IMR-90 (cell line): ENCODE results near the gene CNKSR2. TPM values are rescaled to one million over a fixed set of nuclear protein-coding genes. Genes with fewer than 3 reads are reported as not detected.
A peak's percentile ranks its signal among the peaks of the same experiment; 100 is the strongest.

Experiments
- ATAC-seq: fragments of 200-7000 bp; cut with Tn5 transposase; 2 replicates; pipeline ENCODE4 v1.9.1; 2020; ENCODE audit warnings: low read depth, mild to moderate bottlenecking, moderate library complexity
- BruUV-seq: library from RNA; stranded (reverse); fragments of 400-500 nt; replicated peaks from 2 replicates; lab custom pipeline; 2021; lab: Mats Ljungman, UMichigan
- CTCF ChIA-PET: fragments of 300-600 bp; formaldehyde crosslinking; extraction: SDS; loops from one replicate; lab custom pipeline; 2021; ENCODE audit warnings: antibody characterized with exemption; lab: Yijun Ruan, JAX
- POLR2A ChIA-PET: fragments of 300-600 bp; sonication (Branson Sonifier 250); formaldehyde crosslinking; loops from one replicate; lab custom pipeline; 2022; ENCODE audit warnings: antibody characterized with exemption; ENCODE audit not compliant: unreplicated experiment; lab: Charles Lee
- DNase-seq: peaks from one replicate; pipeline ENCODE4 v3.0.0; 2013
- H2AFZ ChIP-seq: replicated peaks from 2 replicates; pipeline ENCODE3; 2013; ENCODE audit warnings: low read length, mild to moderate bottlenecking; ENCODE audit not compliant: poor library complexity
- H2AK5ac ChIP-seq: 2 replicates; pipeline ENCODE4 v1.6.1; 2013; ENCODE audit warnings: low read depth, low read length, inconsistent platforms
- H2AK9ac ChIP-seq: replicated peaks from 2 replicates; pipeline ENCODE3; 2013; ENCODE audit warnings: mild to moderate bottlenecking, low read depth, low read length, moderate library complexity; ENCODE audit not compliant: poor library complexity
- H2BK120ac ChIP-seq: 2 replicates; pipeline ENCODE4 v1.6.1; 2013; ENCODE audit warnings: low read depth, low read length, inconsistent platforms
- H2BK15ac ChIP-seq: 3 replicates; pipeline ENCODE4 v1.6.1; 2013; ENCODE audit warnings: low read depth, low read length, inconsistent platforms
- H2BK20ac ChIP-seq: 2 replicates; pipeline ENCODE4 v1.6.1; 2013; ENCODE audit warnings: low read depth, mild to moderate bottlenecking, inconsistent platforms, low read length, moderate library complexity
- H2BK5ac ChIP-seq: 2 replicates; pipeline ENCODE4 v1.6.1; 2013; ENCODE audit warnings: mild to moderate bottlenecking, low read depth, low read length, inconsistent platforms; ENCODE audit not compliant: poor library complexity, severe bottlenecking
- H3K14ac ChIP-seq: replicated peaks from 2 replicates; pipeline ENCODE4 v1.6.1; 2013; ENCODE audit warnings: low read depth, low read length, inconsistent platforms
- H3K18ac ChIP-seq: 2 replicates; pipeline ENCODE4 v1.6.1; 2013; ENCODE audit warnings: low read depth, low read length, control low read depth
- H3K23ac ChIP-seq: 2 replicates; pipeline ENCODE4 v1.6.1; 2013; ENCODE audit warnings: low read depth, low read length, inconsistent platforms
- H3K27ac ChIP-seq: 2 replicates; pipeline ENCODE4 v1.5.1; 2013; ENCODE audit warnings: mild to moderate bottlenecking, control low read depth, low read length; ENCODE audit not compliant: insufficient read depth
- H3K27me3 ChIP-seq: 2 replicates; pipeline ENCODE4 v1.6.1; 2013; ENCODE audit warnings: low read length; ENCODE audit not compliant: control insufficient read depth, insufficient read depth
- H3K36me3 ChIP-seq: 2 replicates; pipeline ENCODE4 v1.6.1; 2013; ENCODE audit warnings: low read length, mixed read lengths; ENCODE audit not compliant: control insufficient read depth, insufficient read depth
- H3K4ac ChIP-seq: 2 replicates; pipeline ENCODE4 v1.6.1; 2013; ENCODE audit warnings: low read depth, low read length, inconsistent platforms
- H3K4me1 ChIP-seq: 2 replicates; pipeline ENCODE4 v1.6.1; 2013; ENCODE audit warnings: low read length, mixed read lengths; ENCODE audit not compliant: control insufficient read depth, insufficient read depth
- H3K4me2 ChIP-seq: 2 replicates; pipeline ENCODE4 v1.6.1; 2013; ENCODE audit warnings: low read depth, mild to moderate bottlenecking, control low read depth, low read length, moderate library complexity
- H3K4me3 ChIP-seq: 2 replicates; pipeline ENCODE4 v1.5.1; 2013; ENCODE audit warnings: low read depth, mild to moderate bottlenecking, control low read depth, low read length, moderate library complexity; ENCODE audit not compliant: insufficient read depth
- H3K56ac ChIP-seq: 2 replicates; pipeline ENCODE4 v1.6.1; 2013; ENCODE audit warnings: low read length, inconsistent platforms; ENCODE audit not compliant: insufficient read depth; ENCODE audit errors: extremely low read depth
- H3K79me1 ChIP-seq, 2 experiments: 2 replicates each; pipeline ENCODE4 v1.6.1; 2013; ENCODE audit warnings: low read length in 2 of 2, inconsistent platforms in 1 of 2, low read depth in 1 of 2
- H3K9ac ChIP-seq: 2 replicates; pipeline ENCODE4 v1.6.1; 2013; ENCODE audit warnings: low read depth, low read length, control low read depth
- H3K9me1 ChIP-seq: 2 replicates; pipeline ENCODE4 v1.6.1; 2013; ENCODE audit warnings: low read length, inconsistent platforms; ENCODE audit not compliant: insufficient read depth
- H3K9me3 ChIP-seq: 2 replicates; pipeline ENCODE4 v1.6.1; 2013; ENCODE audit warnings: low read length; ENCODE audit not compliant: control insufficient read depth, insufficient read depth
- H4K20me1 ChIP-seq: 2 replicates; pipeline ENCODE4 v1.6.1; 2013; ENCODE audit warnings: low read length, inconsistent platforms; ENCODE audit not compliant: insufficient read depth
- H4K5ac ChIP-seq: 2 replicates; pipeline ENCODE4 v1.6.1; 2013; ENCODE audit warnings: mild to moderate bottlenecking, low read depth, low read length, control low read depth
- H4K8ac ChIP-seq, 2 experiments: 2 replicates each; pipeline ENCODE4 v1.6.1; 2013; ENCODE audit warnings: low read depth in 2 of 2, low read length in 2 of 2, control low read depth in 1 of 2, inconsistent platforms in 1 of 2
- H4K91ac ChIP-seq: 2 replicates; pipeline ENCODE4 v1.6.1; 2013; ENCODE audit warnings: low read depth, low read length, inconsistent platforms; ENCODE audit not compliant: insufficient read depth
- CTCF ChIP-seq: conservative IDR thresholded peaks from 2 replicates; pipeline ENCODE4 v1.5.1; 2012; ENCODE audit warnings: mild to moderate bottlenecking, low read depth, low read length, improper control_type of control experiment
- FOS ChIP-seq: fragments of 150-350 bp; IDR thresholded peaks from 2 replicates; pipeline ENCODE4 v1.6.1; 2016; ENCODE audit warnings: low read depth, low read length
- MAZ ChIP-seq: IDR thresholded peaks from 2 replicates; pipeline ENCODE4 v1.6.1; 2012; ENCODE audit warnings: low read depth, mild to moderate bottlenecking, low read length, improper control_type of control experiment, moderate library complexity, borderline replicate concordance
- MXI1 ChIP-seq: IDR thresholded peaks from 2 replicates; pipeline ENCODE4 v1.6.1; 2012; ENCODE audit warnings: low read depth, mild to moderate bottlenecking, low read length, moderate library complexity, borderline replicate concordance
- NFE2L2 ChIP-seq: fragments of 150-350 bp; IDR thresholded peaks from 2 replicates; pipeline ENCODE4 v1.6.1; 2016; ENCODE audit warnings: low read depth, mild to moderate bottlenecking, low read length
- POLR2A ChIP-seq: IDR thresholded peaks from 2 replicates; pipeline ENCODE4 v1.6.1; 2012; ENCODE audit warnings: mild to moderate bottlenecking, low read depth, low read length
- RAD21 ChIP-seq: IDR thresholded peaks from 2 replicates; pipeline ENCODE4 v1.6.1; 2012; ENCODE audit warnings: low read length, improper control_type of control experiment
- RFX5 ChIP-seq: IDR thresholded peaks from 2 replicates; pipeline ENCODE4 v1.8.0; 2012; ENCODE audit warnings: low read depth, mild to moderate bottlenecking, low read length, moderate library complexity
- SMC3 ChIP-seq: fragments of 150-350 bp; IDR thresholded peaks from 2 replicates; pipeline ENCODE4 v1.6.1; 2016; ENCODE audit warnings: low read depth, mild to moderate bottlenecking, antibody characterized with exemption, low read length, moderate library complexity
- USF2 ChIP-seq: fragments of 150-350 bp; IDR thresholded peaks from 2 replicates; pipeline ENCODE4 v1.6.1; 2017; ENCODE audit warnings: mild to moderate bottlenecking, antibody characterized with exemption, low read length, low read depth
- dilution Hi-C: fragments of 300-500 bp; cut with HindIII; formaldehyde crosslinking; loops from one replicate; pipeline ENCODE4 v1.14.3; 2018; ENCODE audit warnings: low sequenced_read_pairs; ENCODE audit not compliant: unreplicated experiment
- in situ Hi-C: fragments of 300-500 bp; cut with MboI; formaldehyde crosslinking; loops from 3 replicates; pipeline ENCODE4 v1.14.3; 2019; ENCODE audit warnings: low sequenced_read_pairs, inconsistent platforms, mixed read lengths
- intact Hi-C: fragments of 100-400 bp; cut with micrococcal nuclease; formaldehyde crosslinking; loops from 2 replicates; pipeline ENCODE4 v1.10.0; 2022
- polyA plus RNA-seq, 3 experiments: library from polyadenylated mRNA; depleted of rRNA; stranded (reverse); fragments of >200 nt; gene quantifications; 2 replicates each; pipeline ENCODE4 v1.2.3, GENCODE V29; 2012; ENCODE audit warnings: low replicate concordance in 1 of 3
- total RNA-seq: library from RNA; depleted of rRNA; stranded (reverse); fragments of >200 nt; gene quantifications from 2 replicates; pipeline ENCODE4 v1.2.3, GENCODE V29; 2012

The CNKSR2 gene
- total and polyA plus RNA-seq, 2 of the 4 experiments (the other 2 are of a cell fraction): 0.14 to 0.90 TPM

- H3K79me1 ChIP-seq: no peaks in the 10 kb centered on the region
- H2BK120ac ChIP-seq: no peak overlapping the region
- H4K8ac ChIP-seq: no peak overlapping the region
- no peak overlapping the region for H2BK5ac ChIP-seq
- H4K5ac ChIP-seq: no peak overlapping the region
- in situ Hi-C loops: no loop called here
- CTCF ChIA-PET: no interaction called here
- no peak overlapping the region for H3K14ac ChIP-seq
- no peak overlapping the region for H3K4me2 ChIP-seq
- no peak overlapping the region for H3K18ac ChIP-seq
- H3K4ac ChIP-seq: no peak overlapping the region
- no peak overlapping the region for H3K4me3 ChIP-seq
- BruUV-seq: no TSS peak
- no peak overlapping the region for H2AK9ac ChIP-seq
- dilution Hi-C loops: no loop called here
- no peaks in the 10 kb centered on the region for H3K9me3 ChIP-seq
- no peaks in the 10 kb centered on the region for H3K36me3 ChIP-seq
- H2BK20ac ChIP-seq: no peak overlapping the region
- H4K20me1 ChIP-seq: no peaks in the 10 kb centered on the region
- no peaks in the 10 kb centered on the region for H3K27me3 ChIP-seq
- POLR2A ChIA-PET: no interaction called here
- DNase-seq: peak; percentile 1
- H3K9me1 ChIP-seq: no peaks in the 10 kb centered on the region
- no peak overlapping the region for H3K56ac ChIP-seq
- no peak overlapping the region for H3K27ac ChIP-seq
- ATAC-seq: no peak
- no peak overlapping the region for H2AK5ac ChIP-seq
- H4K91ac ChIP-seq: no peak overlapping the region
- intact Hi-C loops: no loop called here
- no peak overlapping the region for H3K23ac ChIP-seq
- TF ChIP-seq CTCF: no peak
- TF ChIP-seq POLR2A: no peak
- TF ChIP-seq RAD21: no peak
- no peak for TF ChIP-seq FOS
- no peak for TF ChIP-seq RFX5
- TF ChIP-seq MAZ: no peak
- TF ChIP-seq NFE2L2: no peak
- TF ChIP-seq SMC3: no peak
- TF ChIP-seq USF2: no peak
- no peak for TF ChIP-seq MXI1
- no peaks in the 10 kb centered on the region for H3K4me1 ChIP-seq
- H3K9ac ChIP-seq: no peak overlapping the region
- no peak overlapping the region for H2BK15ac ChIP-seq
- H2AFZ ChIP-seq: no peak overlapping the region
These were observed 231.8 kb downstream of the CNKSR2 start for GRCh38 chrX:21606002-21606401.
